Measurements from ENCODE around the gene FGF1. TPM values are rescaled to one million over a fixed set of nuclear protein-coding genes. Genes with fewer than 3 reads are reported as not detected.

Gene FGF1
- total RNA-seq, 1 experiment from 2014 or later: 0.24 TPM

DNA sequence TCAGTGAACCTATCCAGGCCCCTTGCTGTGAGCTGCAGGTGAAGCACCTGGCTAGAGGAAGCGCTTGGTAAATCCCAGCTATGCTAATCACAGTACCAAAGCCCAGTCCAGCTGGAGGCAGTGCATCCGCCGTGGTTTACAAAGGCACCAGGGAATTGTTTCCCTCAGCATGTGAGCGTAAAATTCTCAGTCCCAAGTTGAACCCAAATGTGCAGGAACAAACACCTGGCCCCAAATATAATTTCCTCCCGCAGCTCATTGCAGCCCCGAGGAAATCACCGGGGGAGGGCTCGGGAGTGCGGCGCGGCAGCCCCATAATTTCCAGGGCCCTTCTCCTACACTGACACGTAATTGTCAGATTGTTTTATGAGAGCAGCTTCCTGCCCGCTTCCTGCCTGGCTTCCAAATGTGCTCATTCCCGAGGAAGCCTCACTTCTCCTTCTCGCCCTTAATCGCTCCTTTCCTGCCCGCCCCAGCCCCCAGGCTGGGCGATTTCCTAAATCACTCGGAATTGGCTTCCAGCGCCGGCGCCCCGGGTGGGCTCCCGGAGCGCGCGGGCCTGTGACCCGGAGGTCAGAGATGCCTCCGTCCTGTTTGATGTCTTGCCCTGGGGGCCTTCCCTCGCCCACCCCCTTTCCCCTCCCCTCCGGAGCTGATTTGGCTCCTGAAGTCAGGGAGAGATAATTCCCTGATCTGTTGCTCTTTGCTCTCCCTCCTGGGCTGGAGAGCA, 134.4 kb downstream of the FGF1 start:
- peak; percentile 79 for DNase-seq
- Histone ChIP-seq H3K4me3 (ENCODE audit: insufficient read depth, low read depth, low read length) (peak overlapping the region; percentile 28), H3K27me3 (ENCODE audit: control insufficient read depth, insufficient read depth, low read length) (no peaks in the 10 kb centered on the region), H3K36me3 (replicated peaks; ENCODE audit: control insufficient read depth, insufficient read depth, low read length) (no peaks in the 10 kb centered on the region)

DNA sequence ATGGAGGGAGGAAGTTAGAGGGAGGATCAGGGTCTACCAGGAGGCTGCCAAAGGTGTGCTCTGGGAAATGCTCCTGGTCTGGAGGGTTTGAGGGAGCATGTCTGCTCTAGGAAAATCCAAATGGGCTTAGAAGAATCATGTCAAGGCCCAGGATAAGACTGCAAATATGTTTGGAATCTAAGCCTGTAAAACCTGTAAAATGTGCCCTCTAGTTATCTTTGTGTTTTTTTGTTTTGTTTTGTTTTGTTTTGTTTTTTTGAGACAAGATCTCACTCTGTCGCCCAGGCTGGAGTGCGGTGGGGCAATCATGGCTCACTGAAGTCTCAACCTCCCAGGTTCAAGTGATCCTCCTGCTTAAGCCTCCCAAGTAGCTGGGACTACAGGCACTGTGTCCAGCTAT, 135.4 kb downstream of the FGF1 start:
- Histone ChIP-seq H3K36me3 (replicated peaks; ENCODE audit: control insufficient read depth, insufficient read depth, low read length) (no peaks in the 10 kb centered on the region), H3K4me3 (ENCODE audit: insufficient read depth, low read depth, low read length) (no peak overlapping the region), H3K27me3 (ENCODE audit: control insufficient read depth, insufficient read depth, low read length) (no peaks in the 10 kb centered on the region)
- no peak for DNase-seq

DNA sequence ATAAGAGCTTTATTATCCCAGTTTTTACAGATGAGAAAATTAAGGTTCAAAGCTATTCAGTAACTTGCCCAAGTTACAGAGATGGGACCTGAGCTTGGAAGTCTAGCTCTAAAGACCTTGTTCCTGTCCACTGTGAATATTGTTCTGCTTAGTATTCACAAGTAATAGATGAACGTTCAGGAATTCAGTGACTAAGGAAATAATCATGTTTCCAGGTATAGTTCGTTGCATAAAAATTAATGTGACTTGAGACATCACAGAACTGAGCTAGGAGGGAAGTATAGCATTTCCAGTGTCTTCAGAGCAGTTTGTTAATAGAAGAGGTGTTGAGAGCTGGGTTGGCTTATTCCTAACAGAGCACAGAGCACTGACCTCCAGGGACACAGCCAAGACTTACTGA, 136.1 kb downstream of the FGF1 start:
- no peaks in the 10 kb centered on the region for H3K27me3 ChIP-seq (ENCODE audit: control insufficient read depth, insufficient read depth, low read length)
- H3K36me3 ChIP-seq (replicated peaks; ENCODE audit: control insufficient read depth, insufficient read depth, low read length): no peaks in the 10 kb centered on the region
- DNase-seq: no peak
- H3K4me3 ChIP-seq (ENCODE audit: insufficient read depth, low read depth, low read length): no peak overlapping the region

DNA sequence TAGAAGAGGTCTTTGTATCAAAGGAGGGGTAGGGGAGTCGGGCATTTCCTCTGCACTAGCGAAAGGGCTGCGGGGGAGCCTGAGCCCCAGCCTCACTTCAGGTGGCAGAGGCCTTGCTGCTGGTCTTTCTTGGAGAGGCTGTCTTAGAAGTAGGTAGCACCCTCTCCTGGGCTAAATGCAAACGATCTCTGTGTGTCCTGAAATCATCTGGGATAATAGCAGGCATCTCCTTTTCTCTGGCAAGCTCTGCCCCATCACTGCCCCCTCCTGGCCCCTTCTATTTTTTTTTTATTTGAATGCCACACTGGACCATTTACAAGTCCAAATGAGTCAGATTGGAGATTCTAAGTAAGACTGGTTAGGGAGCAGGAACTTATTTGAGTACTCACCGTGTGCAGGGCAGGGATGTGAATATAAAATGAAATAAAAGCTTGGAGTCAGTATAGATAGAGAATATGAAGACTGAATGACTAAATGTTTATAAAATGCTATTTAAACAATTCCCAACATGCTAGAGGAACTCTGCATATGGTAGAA, 137.1 kb downstream of the FGF1 start:
- H3K27me3 ChIP-seq (ENCODE audit: control insufficient read depth, insufficient read depth, low read length): no peaks in the 10 kb centered on the region
- no peaks in the 10 kb centered on the region for H3K36me3 ChIP-seq (replicated peaks; ENCODE audit: control insufficient read depth, insufficient read depth, low read length)
- peak; percentile 88 for DNase-seq
- H3K4me3 ChIP-seq (ENCODE audit: insufficient read depth, low read depth, low read length): no peak overlapping the region

DNA sequence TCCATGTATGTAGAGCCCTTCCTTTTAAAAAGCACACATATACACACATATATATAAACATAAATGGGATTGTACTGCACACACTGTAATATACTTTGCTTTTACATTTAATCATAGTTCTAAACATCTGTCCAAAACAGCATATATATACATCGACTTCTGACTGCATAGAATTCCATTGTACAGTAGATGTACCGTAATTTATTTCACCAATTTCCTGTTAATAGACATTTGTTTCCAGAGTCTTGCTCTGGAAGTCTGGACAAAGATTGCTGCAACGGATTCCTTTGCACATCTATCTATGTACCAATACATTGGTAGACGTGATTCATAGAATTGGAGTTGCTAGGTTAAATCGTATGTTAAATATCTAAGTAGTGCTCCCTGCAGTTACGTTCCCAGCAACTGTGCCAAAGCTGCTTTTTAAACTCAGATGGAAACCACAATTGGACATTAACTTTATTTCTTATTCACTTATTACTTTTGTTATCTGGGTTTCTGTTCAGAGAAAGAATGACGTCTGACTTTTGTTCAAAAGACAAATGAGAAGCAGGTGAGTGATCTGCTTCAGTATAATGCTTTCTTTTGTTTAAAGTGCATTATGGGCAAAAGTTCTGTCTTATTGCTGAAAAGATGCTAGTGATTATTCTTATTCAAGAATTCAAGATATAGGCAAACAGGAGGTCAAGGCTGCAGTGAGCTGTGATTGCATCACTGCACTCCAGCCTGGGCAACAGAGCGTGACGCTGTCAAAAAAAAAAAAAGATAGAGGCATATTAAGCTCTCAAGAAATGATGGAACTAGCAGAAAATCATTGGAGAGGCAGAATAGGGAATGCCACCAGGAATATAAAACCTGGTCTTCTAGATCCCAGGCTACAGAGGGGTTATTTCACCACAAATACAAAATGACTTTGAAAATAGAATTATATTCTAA, 138.2 kb downstream of the FGF1 start:
- H3K4me3 ChIP-seq (ENCODE audit: insufficient read depth, low read depth, low read length): no peak overlapping the region
- no peaks in the 10 kb centered on the region for H3K27me3 ChIP-seq (ENCODE audit: control insufficient read depth, insufficient read depth, low read length)
- no peaks in the 10 kb centered on the region for H3K36me3 ChIP-seq (replicated peaks; ENCODE audit: control insufficient read depth, insufficient read depth, low read length)
- DNase-seq: no peak

DNA sequence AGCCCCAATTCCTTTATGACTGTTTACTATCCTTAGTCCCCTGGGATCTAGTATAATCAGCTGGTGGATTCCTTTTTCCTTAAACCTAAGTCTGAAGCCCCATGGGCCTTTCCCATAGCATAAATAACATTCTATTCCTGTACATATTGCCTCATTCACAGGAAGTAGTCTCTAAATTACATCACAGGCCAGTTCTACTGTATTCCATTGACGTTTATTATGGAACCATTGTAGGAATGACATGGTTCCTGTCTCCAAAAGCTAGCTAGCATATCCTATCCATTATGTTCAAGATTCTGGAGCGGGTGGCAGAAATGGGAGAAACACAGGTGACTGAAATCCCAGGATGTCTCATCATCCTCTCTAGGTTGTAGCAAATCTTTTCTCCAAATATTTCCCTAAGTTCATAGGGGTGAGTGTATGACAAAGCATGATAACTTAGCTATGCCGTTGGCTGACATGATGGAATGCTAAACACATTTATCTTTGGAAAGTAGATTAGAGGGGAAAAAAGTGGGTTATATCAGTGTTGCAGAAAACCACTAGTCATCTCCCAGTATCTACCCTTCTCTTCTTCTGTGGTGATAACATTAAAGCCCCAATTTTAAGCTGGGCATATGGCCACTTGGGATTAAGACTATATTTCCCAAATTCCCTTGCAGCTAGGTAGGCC, 140.1 kb downstream of the FGF1 start:
- no peaks in the 10 kb centered on the region for H3K36me3 ChIP-seq (replicated peaks; ENCODE audit: control insufficient read depth, insufficient read depth, low read length)
- H3K4me3 ChIP-seq (ENCODE audit: insufficient read depth, low read depth, low read length): no peak overlapping the region
- no peaks in the 10 kb centered on the region for H3K27me3 ChIP-seq (ENCODE audit: control insufficient read depth, insufficient read depth, low read length)
- DNase-seq: no peak

DNA sequence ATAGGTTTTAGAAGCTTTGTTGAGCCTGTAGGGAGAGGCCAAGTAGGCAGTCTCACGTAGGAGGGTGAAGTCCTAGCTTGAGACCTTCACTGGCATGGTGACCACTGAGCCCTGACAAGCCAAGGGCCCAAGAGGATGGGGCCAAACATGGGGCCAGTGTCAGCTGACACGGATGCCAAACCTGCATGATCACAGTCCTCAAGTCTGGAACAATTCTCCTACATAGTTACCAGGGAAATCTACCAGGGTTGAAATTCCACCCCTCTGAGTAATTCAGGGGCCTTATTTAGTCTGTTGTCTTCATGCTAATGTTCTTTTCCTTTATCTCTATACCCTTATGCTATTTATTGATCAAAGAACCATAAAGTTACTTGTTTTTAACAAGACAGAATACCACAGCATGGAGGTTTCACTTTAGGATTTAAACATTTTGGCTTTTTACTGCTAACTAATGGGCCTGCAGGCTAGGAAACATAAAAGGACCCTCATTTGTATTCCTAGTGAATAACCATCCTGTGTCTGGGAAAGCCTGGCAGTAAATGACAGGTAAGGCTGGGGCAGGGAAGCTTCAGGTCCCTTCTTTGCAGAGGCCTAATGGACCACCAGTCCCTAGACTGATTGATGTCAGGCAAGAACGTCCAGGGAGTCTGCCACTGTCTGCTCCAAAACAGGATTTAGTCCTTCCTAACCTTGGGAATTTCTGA, 140.8 kb downstream of the FGF1 start:
- H3K36me3 ChIP-seq (replicated peaks; ENCODE audit: control insufficient read depth, insufficient read depth, low read length): no peaks in the 10 kb centered on the region
- no peak overlapping the region for H3K4me3 ChIP-seq (ENCODE audit: insufficient read depth, low read depth, low read length)
- no peak for DNase-seq
- no peaks in the 10 kb centered on the region for H3K27me3 ChIP-seq (ENCODE audit: control insufficient read depth, insufficient read depth, low read length)

DNA sequence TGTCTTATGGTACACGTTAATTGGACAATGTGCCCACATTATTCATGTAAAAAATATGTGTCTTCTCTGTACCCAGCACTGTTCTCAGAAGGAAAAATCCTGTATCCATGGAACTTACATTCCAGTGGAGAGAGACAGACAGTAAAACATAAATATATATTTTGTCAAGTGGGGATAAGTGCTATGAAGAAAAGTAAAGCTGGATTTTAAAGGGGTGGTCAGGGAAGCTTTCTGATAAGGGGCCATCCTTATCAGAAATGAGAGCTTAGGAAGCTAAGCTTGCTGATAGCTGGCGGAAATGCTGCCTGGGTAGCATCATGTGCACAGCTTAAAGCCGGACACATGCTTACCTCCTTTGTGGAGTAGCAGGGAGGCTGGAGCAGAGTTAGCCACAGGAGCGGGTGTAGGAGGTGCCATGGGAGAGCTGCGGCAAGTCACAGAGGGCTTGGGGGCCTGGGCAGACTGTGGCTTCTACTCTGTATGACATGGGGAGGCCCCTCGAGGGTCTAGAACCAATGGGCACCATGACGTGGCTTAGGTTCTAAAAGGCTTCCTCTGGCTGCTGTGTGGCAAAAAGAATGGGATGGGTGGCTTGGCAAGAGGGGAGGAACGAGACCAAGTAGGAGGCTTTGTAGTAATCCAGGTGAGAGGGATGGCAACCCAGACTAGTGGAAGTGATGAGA, 141.7 kb downstream of the FGF1 start:
- no peak for DNase-seq
- H3K4me3 ChIP-seq (ENCODE audit: insufficient read depth, low read depth, low read length): no peak overlapping the region
- no peaks in the 10 kb centered on the region for H3K36me3 ChIP-seq (replicated peaks; ENCODE audit: control insufficient read depth, insufficient read depth, low read length)
- no peaks in the 10 kb centered on the region for H3K27me3 ChIP-seq (ENCODE audit: control insufficient read depth, insufficient read depth, low read length)

DNA sequence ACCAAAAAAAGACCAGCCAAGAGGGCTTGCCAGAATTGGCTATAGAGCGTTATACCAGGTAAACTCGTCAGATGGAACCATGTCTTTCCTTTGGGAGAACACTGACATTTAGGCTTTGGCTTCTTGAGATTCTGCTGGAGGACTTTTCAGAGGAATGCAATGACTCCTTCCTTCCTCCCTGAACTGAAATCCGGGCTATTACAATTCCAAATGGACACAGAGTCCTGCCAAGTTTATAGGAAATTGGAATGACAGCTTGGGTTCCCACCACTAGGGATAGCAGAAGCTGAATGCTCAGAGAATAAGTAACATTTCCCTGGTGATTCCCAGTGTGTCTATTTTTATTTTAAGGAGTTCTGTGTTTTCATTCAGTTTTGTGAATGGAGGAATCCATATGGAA, 143.0 kb downstream of the FGF1 start:
- Histone ChIP-seq H3K4me3 (ENCODE audit: insufficient read depth, low read depth, low read length) (no peak overlapping the region), H3K27me3 (ENCODE audit: control insufficient read depth, insufficient read depth, low read length) (no peaks in the 10 kb centered on the region)
- no peak for DNase-seq

More for the DNA sequence above, 143.0 kb downstream of the FGF1 start:
- H3K36me3 ChIP-seq (replicated peaks; ENCODE audit: control insufficient read depth, insufficient read depth, low read length): no peaks in the 10 kb centered on the region

Other genes with a start within 250 kb of the FGF1 start
- 5.9 and 10.6 TPM in 2 replicates for gene ARHGAP26, start 84.3 kb upstream of the FGF1 start, total RNA-seq (2014; rRNA removed; shearing (Covaris generic))

Data from H7 (cell line).